Measurements from ENCODE around the gene HPCA.

Gene HPCA

DNA sequence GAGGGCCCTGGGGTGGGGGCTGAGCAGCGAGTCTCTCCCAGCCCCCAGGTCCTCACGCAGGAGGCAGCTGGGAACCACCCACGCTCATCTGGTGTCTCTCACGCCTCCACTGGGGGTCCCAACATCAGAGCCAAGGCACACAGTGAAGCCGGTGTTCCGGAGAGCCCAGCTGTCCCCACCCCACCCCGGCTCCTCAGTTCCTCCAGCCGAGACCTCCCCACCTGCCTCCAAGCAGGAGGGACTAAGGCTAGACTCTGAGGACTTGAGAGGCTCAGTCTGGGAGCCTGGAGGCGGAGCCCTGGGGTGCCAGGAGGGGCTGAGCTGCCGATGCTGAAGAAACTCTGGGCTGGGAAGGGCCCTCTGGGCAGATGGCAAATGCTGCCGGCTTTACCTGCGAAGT is 1.6 kb upstream of the HPCA start:
- DNase-seq (ENCODE audit: low spot score) (no peak), ATAC-seq (ENCODE audit: low read depth) (0 out of 3 replicates have a peak, but pooled peaks have one; percentile 8)
- TF ChIP-seq, protein P1, sequence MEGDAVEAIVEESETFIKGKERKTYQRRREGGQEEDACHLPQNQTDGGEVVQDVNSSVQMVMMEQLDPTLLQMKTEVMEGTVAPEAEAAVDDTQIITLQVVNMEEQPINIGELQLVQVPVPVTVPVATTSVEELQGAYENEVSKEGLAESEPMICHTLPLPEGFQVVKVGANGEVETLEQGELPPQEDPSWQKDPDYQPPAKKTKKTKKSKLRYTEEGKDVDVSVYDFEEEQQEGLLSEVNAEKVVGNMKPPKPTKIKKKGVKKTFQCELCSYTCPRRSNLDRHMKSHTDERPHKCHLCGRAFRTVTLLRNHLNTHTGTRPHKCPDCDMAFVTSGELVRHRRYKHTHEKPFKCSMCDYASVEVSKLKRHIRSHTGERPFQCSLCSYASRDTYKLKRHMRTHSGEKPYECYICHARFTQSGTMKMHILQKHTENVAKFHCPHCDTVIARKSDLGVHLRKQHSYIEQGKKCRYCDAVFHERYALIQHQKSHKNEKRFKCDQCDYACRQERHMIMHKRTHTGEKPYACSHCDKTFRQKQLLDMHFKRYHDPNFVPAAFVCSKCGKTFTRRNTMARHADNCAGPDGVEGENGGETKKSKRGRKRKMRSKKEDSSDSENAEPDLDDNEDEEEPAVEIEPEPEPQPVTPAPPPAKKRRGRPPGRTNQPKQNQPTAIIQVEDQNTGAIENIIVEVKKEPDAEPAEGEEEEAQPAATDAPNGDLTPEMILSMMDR (IDR thresholded peaks at IDR 0.05; ENCODE audit: poor library complexity, severe bottlenecking), result no peak
- no peaks in the 10 kb centered on the region for H3K9me3 ChIP-seq (ENCODE audit: severe bottlenecking)
- H3K27ac ChIP-seq (ENCODE audit: poor library complexity, severe bottlenecking), result no peak overlapping the region
- no peak overlapping the region for H3K4me3 ChIP-seq (ENCODE audit: severe bottlenecking)
- H3K4me1 ChIP-seq (ENCODE audit: insufficient read depth, poor library complexity, severe bottlenecking), result no peaks in the 10 kb centered on the region
- peaks cover 30% of the 10 kb centered on the region for H3K27me3 ChIP-seq (ENCODE audit: insufficient read depth, poor library complexity, severe bottlenecking)
- no peaks in the 10 kb centered on the region for H3K36me3 ChIP-seq (ENCODE audit: low read depth)

DNA sequence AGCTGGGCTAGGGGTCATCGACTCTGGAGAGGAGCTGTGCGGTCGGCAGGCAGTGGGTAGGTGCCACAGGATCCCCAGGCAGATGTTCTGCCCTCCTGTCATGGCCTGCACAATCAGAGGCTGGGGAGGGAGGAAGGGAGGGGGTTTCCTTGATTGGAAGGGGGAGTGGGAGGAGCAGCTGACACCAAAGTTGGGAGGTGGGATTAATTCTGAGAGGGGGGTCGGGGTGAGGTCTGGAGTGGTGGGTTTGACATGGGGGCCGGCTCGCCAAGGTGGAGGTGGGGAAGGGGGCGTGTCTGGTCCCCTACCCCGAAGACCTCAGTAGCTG is 651 bp upstream of the HPCA start:
- TF ChIP-seq, protein P1 (IDR thresholded peaks at IDR 0.05; ENCODE audit: poor library complexity, severe bottlenecking), result no peak
- Histone ChIP-seq H3K27me3 (ENCODE audit: insufficient read depth, poor library complexity, severe bottlenecking) (peaks cover 30% of the 10 kb centered on the region), H3K4me1 (ENCODE audit: insufficient read depth, poor library complexity, severe bottlenecking) (no peaks in the 10 kb centered on the region), H3K36me3 (ENCODE audit: low read depth) (no peaks in the 10 kb centered on the region), H3K4me3 (ENCODE audit: severe bottlenecking) (no peak overlapping the region), H3K27ac (ENCODE audit: poor library complexity, severe bottlenecking) (no peak overlapping the region), H3K9me3 (ENCODE audit: severe bottlenecking) (no peaks in the 10 kb centered on the region)
- no peak for ATAC-seq (ENCODE audit: low read depth)
- DNase-seq (ENCODE audit: low spot score), result no peak

DNA sequence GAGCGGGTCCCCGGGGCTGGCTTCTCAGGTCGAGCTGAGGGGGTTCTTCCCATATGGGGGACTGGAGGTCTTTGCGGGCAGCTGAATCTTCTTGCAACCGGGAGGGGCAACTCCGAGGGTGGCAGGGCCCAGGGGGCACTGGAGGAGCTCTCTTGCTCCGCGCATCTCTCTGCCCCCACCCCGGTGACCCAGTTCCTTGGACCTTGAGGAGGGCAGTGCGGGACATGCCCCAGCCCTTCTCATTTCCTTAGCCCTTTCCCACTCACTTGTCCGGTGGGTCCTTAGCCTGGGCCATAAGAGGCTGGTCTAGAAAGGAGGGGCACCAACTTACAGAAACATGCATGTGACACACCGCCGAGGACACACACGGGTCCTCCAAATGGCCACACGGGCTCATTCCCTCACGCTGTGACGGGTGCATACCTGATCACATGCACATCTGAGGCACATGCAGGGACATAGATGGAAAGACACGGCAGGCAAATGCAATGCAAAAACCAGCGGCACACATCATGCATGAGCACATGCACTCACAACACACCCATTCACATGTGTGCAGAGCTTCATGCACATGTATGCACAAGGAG is 630 bp downstream of the HPCA start:
- H3K4me1 ChIP-seq (ENCODE audit: insufficient read depth, poor library complexity, severe bottlenecking), result no peaks in the 10 kb centered on the region
- DNase-seq (ENCODE audit: low spot score), result no peak
- no peak for ATAC-seq (ENCODE audit: low read depth)
- no peaks in the 10 kb centered on the region for H3K36me3 ChIP-seq (ENCODE audit: low read depth)
- H3K27me3 ChIP-seq (ENCODE audit: insufficient read depth, poor library complexity, severe bottlenecking), result peaks cover 30% of the 10 kb centered on the region
- TF ChIP-seq, protein P1 (IDR thresholded peaks at IDR 0.05; ENCODE audit: poor library complexity, severe bottlenecking), result peak; percentile 26
- no peak overlapping the region for H3K27ac ChIP-seq (ENCODE audit: poor library complexity, severe bottlenecking)
- H3K9me3 ChIP-seq (ENCODE audit: severe bottlenecking), result no peaks in the 10 kb centered on the region
- no peak overlapping the region for H3K4me3 ChIP-seq (ENCODE audit: severe bottlenecking)

DNA sequence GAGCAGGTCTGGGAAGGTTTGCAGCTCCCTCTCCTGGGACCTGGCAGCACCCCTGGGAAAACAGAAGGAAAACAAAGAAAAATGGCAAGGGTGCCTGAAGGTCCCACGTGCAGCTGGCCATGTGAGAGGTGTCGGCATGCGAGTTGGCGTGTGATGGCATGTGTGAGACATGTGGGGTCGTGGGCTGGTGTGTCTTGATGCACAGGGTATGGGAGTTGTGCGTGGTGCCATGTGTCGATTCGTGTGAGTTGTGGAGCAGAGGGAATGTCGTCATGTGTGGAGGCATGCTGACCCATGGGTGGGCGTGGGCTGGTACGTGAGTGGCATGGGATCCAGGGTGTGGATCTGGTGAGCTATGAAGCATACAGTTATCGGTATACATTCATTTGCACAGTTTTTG is 1.3 kb downstream of the HPCA start:
- ATAC-seq (ENCODE audit: low read depth), result no peak
- TF ChIP-seq, protein P1 (IDR thresholded peaks at IDR 0.05; ENCODE audit: poor library complexity, severe bottlenecking), result no peak
- Histone ChIP-seq H3K27me3 (ENCODE audit: insufficient read depth, poor library complexity, severe bottlenecking) (peaks cover 30% of the 10 kb centered on the region), H3K27ac (ENCODE audit: poor library complexity, severe bottlenecking) (no peak overlapping the region), H3K4me1 (ENCODE audit: insufficient read depth, poor library complexity, severe bottlenecking) (no peaks in the 10 kb centered on the region), H3K9me3 (ENCODE audit: severe bottlenecking) (no peaks in the 10 kb centered on the region), H3K36me3 (ENCODE audit: low read depth) (no peaks in the 10 kb centered on the region), H3K4me3 (ENCODE audit: severe bottlenecking) (no peak overlapping the region)
- no peak for DNase-seq (ENCODE audit: low spot score)

DNA sequence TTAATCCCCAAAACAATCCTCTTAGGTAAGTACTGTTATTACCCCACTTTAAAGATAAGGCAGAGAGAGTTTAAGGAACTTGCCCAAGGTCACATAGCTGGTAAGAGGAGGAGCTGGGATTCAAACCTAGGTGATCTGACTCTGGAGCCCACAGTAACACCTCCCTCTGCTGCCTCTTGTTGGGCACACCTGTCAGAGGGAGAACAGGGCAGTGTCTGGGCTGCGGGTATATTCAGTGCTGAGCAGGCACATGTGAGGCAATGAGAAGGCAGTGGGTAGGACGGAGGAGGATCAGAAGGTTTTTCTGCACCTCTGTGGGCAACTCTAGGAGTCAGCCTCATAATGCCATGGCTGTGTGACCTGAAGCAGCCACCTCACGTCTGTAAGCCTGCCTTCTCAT is 1.8 kb downstream of the HPCA start:
- Histone ChIP-seq H3K4me1 (ENCODE audit: insufficient read depth, poor library complexity, severe bottlenecking) (no peaks in the 10 kb centered on the region), H3K9me3 (ENCODE audit: severe bottlenecking) (no peaks in the 10 kb centered on the region), H3K27me3 (ENCODE audit: insufficient read depth, poor library complexity, severe bottlenecking) (peaks cover 30% of the 10 kb centered on the region), H3K4me3 (ENCODE audit: severe bottlenecking) (no peak overlapping the region), H3K36me3 (ENCODE audit: low read depth) (no peaks in the 10 kb centered on the region), H3K27ac (ENCODE audit: poor library complexity, severe bottlenecking) (no peak overlapping the region)
- ATAC-seq (ENCODE audit: low read depth) (no peak), DNase-seq (ENCODE audit: low spot score) (no peak)
- TF ChIP-seq, protein P1 (IDR thresholded peaks at IDR 0.05; ENCODE audit: poor library complexity, severe bottlenecking), result no peak

Data from RWPE2 (cell line).